ENCODE results near the gene GPX7.

GPX7 gene

DNA sequence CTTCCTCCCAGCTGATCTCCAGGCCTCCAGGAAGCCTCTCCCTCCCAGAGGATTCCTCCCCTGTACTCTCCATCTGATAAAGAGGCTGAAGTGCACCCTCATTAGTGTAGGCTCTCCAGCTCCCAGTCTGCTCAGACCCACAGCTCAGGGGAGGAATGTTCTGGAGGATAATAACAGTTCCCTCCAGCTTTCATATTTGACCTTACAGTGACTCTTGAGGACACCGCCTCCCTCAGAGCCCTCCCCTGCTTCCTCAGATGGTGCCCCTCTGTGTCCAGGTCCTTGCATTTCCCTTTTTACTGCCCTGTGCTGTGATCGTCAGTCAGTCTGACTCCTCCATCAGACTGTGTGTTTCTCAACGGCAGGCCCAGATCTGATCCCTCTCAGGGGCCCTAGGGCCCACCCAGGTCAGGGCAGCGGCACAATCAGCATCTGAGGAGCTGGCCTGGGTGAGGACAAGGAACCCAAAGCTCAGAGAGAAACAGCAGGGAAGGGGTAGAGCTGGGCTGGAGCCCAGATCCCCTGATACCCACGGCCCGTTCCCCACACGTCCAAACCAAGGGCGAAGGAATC lies 29.7 kb downstream of the GPX7 start:
- DNase-seq = peak; percentile 23

DNA sequence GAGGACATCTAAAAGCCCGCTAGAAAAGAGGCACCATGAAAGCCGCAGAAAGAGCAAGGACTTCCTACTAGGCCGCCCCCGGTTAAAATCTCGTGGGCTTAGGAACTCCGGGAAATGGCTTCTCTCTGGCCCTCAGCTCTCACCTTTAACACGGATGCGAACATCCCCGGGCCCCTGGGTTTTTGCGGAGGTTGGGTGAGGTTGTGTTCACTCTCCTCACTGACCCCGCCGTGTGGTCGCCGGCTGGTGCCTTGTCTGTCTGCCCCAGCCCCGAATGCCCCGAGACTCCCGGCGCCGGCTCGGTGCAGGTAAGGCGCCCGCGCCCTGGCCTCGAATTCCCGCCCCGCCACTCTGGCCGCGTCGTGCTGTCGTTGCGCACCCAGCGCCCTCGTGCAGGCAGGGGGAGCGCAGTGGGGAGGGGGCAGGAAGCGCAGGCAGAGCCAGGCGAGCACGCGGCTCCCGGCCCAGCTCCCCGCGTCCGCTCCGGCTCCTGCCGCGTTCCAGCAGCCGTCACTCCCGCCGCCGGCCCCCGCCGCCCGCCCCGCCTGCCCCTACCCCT lies 30.6 kb downstream of the GPX7 start, which contains the start of gene SHISAL2A:
TSS of gene SHISAL2A (plus strand) at position 437 of the 559 bp plus-strand sequence. CDS start 326 bp downstream, outside the sequence.
- peak; percentile 71 for DNase-seq

DNA sequence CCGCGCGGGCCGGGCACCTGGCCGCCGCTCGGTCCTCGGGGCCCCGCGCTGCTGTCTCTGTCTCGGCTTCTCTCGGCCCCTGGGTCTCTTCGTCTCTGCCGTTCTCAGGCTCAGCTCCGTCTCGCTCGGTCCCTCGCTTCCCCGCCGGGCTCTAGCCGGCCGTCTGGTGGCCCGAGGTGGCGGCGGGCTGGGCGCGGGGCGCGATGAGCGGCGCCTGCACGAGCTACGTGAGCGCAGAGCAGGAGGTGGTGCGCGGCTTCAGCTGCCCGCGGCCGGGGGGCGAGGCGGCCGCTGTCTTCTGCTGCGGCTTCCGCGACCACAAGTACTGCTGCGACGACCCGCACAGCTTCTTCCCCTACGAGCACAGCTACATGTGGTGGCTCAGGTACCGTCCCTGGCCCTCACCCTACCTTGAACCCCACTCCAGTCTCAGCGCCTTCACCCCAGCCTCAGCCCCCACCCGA lies 31.2 kb downstream of the GPX7 start:
- DNase-seq = peak; percentile 50

DNA sequence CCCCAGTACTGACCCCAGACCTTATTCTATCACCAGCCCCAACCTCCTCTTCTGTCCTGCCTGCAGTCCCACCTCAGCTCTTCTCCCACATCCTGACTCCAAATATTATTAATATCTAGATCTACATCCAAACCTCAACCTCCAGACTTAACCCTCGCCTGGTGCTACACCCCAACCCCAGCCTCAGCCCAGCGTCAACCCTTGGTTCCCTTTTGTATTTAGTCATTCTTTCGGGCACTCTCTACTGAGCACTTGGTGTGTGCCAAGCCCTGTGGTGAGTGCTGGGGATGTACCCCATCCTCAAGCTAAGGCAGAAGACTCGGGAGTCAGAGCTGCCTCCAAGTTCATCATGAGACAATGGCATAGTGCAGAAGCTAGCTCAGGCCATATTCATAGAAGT lies 31.9 kb downstream of the GPX7 start:
- DNase-seq = peak; percentile 30

DNA sequence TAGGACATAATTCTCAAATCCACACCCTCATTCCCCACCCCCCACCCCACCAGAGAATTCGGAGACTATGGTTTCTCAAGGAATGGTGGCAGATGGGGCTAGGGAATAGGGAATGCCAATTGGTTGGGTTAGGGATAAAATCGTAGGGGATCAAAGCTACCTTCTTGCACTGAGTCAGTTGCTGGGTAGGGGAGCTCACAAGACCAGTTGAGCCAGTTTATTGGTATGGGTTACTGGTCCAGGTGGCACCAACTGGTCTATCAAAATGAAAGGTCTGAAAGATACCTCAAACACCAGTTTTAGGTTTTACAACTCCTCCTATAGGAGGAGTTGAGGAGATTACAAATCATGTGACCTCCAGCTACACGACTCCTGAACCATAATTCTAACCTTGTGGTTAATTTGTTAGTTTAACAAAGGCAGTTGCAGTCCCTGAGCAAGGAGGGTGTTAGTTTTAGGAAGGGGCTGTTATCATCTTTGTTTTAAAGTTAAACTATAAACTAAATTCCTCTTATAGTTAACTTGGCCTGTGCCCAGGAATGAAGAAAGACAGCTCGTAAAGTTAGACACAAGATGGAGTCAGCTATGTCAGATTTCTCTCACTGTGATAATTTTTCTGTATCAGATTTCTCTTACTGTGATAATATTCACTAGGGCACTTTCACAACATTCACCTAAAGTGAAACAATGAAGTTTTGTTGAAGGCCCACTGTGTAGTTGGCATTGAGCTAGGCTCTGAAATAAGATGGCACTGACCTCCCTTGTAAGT lies 33.3 kb downstream of the GPX7 start:
- peak; percentile 63 for DNase-seq

DNA sequence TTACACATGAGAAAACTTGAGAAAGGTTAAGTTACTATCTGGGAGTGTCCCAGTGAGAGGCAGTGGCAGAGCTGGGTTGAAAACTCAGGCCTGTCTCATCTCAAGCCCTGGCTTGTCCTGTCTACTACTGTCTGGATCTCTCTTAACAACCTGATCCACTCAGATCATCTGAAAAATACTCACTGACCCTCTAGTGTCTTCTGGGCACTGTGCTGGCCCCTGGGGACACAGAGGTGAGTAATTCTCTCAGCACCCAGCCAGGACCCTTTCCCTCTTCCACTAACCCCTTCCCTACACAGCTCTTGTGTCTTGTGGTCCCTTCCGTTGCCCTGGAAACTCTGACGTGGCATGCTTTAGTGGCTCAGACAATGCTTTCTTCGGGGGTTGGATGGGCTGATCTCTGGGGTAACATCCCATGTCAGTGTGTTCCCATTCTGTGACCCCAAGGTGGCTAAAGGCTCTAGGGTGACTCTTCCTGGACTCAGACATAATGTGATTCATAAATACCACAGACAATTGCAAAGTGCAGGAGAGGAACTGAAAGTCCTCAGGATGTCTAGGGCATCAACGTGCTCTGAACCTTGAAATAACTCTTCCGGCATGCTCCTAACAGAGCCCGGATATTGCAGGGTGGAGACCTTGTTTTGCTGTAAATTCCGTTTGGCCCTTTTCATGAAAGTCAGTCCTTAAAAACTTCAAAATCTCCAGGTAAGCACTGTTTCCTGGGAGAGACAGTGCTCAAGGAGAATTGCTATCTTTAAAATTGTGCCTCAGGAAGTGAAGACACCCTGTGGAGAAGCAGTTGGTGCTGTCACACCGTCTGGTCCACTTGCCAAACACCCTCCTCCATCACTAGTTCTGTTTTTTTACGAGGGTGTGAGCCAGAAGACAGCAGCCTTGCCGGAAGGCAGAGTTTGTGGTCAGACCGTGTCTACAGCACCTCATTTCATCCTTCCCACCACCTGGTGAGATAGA lies 34.8 kb downstream of the GPX7 start:
- DNase-seq = peak; percentile 86

DNA sequence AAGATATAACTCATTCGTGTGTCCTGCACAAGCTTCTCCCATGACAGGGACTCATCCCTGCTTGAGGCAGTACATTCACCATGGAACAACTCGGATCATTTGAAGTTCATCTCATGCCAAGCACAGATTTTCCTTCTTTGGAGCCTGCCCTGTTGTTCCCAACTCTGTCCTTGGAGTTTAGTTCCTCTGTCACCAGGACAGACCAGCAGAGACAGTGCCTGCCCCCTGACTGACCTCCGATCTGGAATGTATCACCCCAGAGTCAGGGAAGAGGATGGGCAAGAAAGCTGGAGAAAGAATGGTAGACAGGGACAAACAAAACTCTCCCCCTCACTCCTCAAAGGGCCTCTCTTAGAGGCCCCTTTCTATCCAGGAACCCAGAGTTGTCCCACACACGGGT lies 35.8 kb downstream of the GPX7 start:
- DNase-seq = no peak

DNA sequence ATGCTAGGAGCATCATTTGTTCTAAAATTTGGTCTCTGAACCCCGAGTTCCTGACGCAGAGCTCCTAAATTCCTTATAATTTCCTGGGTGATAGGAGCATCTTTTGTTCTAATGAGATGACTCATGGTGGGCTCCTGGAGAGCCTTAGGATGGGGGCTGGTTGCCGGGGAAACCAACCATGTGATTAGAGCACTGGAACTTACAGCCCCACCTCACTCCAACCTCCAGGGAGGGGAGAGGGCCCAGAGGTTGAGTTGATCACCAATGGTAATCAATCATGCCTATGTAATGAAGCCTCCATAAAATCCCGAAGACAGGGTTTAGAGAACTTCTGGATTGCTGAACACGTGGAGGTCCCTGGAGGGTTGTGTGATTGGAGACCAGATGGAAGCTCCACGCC lies 38.5 kb downstream of the GPX7 start:
- DNase-seq = no peak

DNA sequence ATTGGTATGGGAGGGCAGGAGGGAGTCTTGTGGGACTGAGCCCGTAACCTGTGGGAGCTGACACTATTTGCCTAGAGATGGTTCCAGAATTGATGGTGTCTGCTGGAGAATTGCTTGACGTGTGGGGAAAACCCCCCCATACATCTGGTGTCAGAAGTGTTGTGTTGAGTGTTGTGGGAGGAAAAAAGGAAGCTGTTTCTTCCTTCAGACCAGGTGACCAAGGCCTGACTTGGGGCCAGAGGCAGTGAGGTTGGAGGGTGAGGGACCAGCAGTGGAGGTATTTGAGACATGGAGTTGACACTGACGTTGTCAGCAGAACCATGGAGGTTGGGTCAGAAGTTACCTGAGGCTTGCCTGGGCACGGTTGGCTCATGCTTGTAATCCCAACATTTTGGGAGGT lies 39.1 kb downstream of the GPX7 start:
- peak; percentile 24 for DNase-seq

DNA sequence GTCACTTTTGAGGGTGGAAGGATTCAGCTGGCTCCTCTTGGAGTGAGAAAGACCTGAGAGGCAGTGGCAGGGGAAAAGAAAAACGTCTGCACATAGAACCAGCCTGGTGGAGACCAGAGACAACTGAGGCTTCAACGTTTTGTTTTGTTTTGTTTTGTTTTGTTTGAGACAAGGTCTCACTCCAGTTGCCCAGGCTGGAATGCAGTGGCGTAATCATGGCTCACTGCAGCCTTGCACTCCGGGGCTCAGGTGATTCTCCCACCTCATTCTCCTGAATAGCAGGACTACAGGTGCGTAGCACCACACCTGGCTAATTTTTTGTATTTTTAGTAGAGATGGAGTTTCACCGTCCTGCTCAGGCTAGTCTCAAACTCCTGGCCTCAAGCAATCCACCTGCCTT lies 43.1 kb downstream of the GPX7 start:
- DNase-seq = no peak

DNA sequence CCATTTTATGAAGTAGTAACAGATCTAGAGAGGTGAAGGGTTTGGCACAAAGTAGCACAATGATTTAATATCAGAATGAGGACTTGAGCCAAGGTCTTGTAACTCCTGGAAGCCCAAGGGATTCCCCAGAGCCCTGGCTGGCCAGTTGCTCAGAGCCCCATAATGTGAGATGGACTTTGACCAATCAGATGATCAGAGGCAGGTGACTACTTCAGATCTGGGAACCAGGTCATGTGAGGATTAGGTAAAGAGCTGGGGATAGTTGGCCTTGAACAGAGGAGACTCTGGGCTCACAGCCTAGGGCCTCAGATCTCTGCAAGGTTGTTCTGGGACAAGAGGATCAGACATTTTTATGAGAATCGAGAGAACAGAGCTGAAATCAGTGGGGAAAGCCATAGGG lies 49.7 kb downstream of the GPX7 start:
- DNase-seq = no peak

DNA sequence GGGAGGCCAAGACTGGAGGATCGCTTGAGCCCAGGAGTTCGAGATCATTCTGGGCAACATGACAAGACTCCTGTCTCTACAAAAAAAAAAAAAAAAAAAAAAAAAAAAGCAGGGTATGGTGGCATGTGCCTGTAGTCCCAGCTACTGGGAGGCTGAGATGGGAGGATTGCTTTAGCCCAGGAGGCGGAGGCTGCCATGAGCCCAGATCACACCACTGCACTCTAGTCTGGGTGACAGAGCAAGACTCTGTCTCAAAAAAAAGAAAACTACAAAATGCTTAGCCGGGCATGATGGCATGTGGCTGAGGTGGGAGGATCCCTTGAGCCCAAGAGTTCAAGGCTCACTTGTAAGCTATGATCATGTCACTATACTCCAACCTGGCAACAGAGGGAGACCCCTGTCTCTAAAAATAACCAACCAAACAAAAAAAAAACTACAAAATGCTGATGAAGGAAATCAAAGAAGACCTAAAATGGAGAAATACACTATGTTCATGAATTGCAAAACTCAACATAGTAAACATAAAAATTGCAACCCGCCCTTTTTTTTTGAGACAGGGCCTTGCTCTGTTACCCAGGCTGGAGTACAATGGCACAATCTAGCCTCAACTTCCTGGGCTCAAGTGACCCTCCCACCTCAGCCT lies 51.2 kb downstream of the GPX7 start:
- no peak for DNase-seq

DNA sequence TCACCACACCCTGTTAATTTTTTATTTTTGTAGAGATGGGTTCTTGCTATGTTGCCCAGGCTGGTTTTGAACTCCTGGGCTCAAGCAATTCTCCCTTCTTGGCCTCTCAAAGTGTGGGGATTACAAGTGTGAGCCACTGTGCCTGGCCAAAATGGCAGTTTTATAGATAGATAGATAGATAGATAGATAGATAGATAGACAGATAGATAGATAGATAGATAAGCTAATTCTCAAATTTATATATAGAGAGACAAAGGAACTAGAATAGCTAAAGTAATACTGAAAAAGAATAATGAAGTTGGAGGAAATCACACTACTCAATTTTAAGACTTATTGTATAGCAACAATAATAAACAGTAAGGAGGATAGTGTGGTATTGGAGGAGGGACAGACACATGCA lies 51.9 kb downstream of the GPX7 start:
- DNase-seq = no peak

DNA sequence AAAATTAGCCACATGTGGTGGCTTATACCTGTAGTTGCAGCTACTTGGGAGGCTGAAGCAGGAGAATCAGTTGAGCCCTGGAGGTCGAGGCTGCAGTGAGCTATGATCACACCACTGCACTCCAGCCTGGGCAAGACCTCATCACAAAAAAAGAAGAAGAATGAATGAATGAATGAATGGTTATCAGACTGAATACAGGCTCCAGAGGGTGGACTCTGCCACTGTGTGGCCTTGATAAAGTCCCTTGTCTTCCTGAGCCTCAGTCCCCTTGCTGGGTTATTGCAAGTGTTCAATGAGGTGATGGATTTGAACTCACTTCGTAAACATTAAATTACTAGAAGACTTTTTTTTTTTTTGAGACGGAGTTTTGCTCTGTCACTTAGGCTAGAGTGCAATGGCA lies 55.5 kb downstream of the GPX7 start:
- no peak for DNase-seq
